GM19351 (cell line): Measurements from ENCODE around the gene LTBP1.
A peak's percentile ranks its signal among the peaks of the same experiment; 100 is the strongest.

Experiments
- ATAC-seq: cut with Tn5 transposase; IDR thresholded peaks from one replicate; pipeline ENCODE4 v1.9.1; 2021; ENCODE audit warnings: mild to moderate bottlenecking, moderate library complexity; ENCODE audit not compliant: unreplicated experiment

LTBP1 gene

DNA sequence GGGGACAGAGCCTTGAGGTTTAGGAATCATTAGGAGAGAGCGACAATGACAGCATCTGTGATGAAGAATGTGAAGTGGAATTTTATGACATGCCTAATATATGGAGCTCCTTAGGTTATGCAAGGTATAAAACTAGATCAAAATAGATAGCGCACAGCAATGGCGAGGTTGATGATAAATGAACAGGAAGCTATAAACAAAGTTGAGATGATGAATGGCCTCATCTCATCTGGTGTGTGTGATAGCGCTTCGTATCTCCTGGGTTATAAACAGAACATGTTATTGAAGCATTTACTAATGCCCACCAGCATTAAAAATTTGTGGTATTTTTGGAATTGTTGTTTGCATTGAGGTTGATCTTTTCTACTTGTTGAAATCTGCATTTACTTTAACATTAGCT is 231.5 kb downstream of the LTBP1 start:
- no peak for ATAC-seq

- no peak for ATAC-seq
Measured at GRCh38 chr2:33180915-33181314, 234.2 kb downstream of the LTBP1 start.

- ATAC-seq: no peak
Measured at GRCh38 chr2:33181466-33181865, 234.7 kb downstream of the LTBP1 start.

DNA sequence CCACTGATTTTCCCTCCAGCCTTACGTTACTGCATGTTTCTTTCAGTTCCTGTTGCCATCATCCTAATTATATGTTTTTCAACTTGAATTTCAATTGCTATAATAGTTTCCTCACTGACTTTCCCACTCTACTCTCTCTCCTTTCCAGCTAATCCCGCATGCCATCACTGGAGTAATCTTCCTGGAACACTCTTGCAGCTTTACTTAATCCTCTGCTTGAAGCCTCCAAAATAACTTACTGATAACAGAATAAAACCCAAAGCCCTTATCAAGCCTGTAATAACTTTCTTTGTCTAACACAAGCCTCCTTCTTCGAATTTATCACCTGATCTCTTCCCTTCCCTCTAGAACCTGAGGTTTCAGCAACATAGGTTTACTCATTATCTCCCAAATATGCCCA is 237.3 kb downstream of the LTBP1 start:
- no peak for ATAC-seq

GRCh38 chr2:33186937-33187336 is 240.2 kb downstream of the LTBP1 start:
- ATAC-seq: no peak

GRCh38 chr2:33188799-33189198 is 242.0 kb downstream of the LTBP1 start:
- no peak for ATAC-seq

DNA sequence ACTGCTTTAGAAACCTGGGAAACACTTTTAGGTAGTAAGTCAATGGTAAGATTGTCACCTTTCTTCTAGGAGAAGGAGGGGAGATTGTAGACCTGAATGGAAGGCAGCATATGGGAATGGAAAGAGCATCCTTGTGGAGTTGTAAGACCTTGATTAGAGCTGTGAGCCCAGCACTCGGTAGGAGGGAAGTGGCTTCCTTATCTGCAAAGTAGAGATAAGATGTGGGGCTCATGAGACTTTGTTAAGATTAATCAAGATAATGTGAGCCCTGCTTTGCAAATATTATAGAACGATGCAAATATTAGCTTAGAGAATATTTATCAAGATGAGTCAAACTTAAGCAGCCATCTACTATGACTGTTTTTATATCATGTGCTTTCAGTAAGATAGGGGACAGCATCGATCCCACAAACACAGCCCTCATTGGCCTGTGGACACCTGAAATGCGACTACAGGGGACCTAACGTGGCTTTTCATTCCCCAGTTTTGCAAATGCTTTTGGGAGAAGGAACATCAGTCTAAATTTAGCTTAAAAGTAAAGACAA is 243.7 kb downstream of the LTBP1 start:
- no peak for ATAC-seq

- ATAC-seq: no peak
Measured at GRCh38 chr2:33195891-33196290, 249.1 kb downstream of the LTBP1 start.

DNA sequence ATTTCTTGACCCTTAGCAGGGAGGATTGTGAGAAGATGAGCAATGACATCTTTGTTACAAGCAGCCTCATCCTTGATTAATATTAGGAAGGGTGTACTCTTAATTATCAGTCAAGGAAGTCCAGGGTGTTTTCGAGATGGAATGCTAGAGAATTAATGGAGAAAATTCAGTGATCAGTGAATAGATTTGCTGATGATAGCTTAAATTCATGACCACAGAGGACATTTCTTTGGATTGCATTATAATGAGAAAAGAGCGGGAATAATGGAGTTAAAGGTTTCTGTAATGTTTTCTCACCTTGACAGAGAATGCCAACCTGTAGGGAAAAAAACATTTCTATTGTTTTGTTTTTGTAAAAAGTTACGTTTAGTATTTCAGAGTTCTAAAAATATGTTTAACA is 249.9 kb downstream of the LTBP1 start:
- no peak for ATAC-seq

GRCh38 chr2:33197198-33197938 is 250.6 kb downstream of the LTBP1 start:
- no peak for ATAC-seq

DNA sequence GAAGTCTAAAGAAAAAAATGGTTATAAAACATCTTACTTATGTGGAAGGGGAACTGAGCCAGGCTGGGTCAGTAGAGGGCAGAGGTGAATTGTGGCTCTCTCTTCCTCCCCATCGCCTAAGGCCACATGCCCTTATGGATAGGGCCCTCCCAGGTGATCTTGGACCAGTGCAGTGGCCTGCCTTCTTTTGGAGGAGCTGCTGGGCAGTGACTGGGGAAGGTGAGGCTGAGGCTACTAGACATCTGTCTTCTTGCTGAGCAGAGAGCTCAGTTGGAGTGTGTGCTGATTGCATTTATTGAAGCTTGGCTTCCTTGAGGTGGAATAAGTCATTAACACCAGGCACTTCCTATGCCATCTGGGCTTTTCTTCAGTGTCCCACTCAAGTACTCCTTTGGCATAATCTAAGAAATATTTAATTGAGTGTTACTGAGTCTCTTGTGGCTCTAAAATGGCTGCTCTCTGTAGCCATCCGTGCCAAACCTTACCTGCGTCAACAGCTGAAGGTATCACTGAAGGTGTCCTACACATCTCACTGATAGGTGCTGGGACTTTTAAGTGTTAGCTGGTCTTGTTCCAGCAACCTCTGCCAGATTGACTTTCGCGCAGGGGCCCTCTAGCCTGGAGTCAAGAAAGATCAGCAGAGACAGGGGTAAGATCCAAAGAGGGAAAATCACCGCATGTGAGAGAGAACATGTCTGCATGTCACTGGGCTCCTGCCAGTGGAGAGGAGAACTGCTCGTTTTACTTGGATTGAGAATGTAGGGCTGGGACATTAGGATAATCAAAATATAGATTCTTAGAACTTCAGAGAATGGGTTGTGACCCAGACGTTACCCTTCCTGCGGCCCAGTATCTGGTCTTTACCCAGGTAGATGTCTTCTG is 256.1 kb downstream of the LTBP1 start:
- no peak for ATAC-seq

GRCh38 chr2:33204945-33205344 is 258.2 kb downstream of the LTBP1 start:
- peak; percentile 46 for ATAC-seq

- ATAC-seq: peak; percentile 88
Measured at GRCh38 chr2:33205693-33206434, 259.1 kb downstream of the LTBP1 start.

DNA sequence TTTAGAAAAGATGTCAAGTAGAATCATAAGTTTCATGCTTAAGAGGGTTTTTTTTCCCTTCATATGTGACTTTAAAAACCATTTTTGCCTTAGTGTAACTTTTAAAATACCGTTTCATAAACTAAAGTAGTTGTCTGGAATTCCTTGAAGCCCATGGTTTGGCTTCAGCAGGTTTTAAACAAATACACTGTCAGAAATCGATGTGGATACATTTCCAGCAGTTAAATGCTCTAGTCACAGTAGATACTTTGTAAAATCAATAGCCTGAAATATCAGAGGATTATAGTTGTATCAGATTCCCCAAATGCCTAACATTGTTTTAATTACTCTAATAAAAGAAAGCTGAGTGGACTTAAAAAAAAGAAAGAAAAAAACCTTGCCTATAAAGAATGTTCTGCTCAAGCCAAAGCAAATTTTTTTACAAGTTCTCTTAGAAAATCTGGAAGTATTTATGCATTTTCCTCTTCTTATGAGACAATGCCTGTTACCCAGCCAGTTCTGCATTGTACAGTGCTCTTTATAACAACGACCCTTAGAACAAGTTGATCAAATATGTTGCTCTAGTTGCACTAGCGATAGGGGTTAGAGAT is 260.5 kb downstream of the LTBP1 start:
- no peak for ATAC-seq

DNA sequence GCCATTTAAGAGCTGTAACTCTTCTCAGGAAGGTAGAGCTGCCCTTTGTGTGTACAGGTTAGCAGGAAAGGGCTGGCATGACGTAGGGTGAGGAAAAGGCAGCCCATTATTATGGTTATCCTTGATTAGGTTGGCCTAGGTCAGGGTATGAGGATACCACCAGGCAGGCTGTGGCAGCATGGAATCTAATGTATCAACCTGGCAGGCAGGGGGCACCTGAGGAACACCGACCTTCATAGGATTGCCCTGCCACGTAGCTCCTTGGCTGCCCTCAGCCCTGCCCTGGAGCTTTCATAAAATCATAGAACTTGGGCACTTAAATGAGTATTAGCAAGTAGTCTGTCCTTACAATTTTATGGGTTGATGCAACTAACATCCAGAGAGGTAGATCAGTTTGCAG is 261.6 kb downstream of the LTBP1 start:
- ATAC-seq: no peak

- no peak for ATAC-seq
Measured at GRCh38 chr2:33209976-33210375, 263.2 kb downstream of the LTBP1 start.

- no peak for ATAC-seq
Measured at GRCh38 chr2:33210626-33211025, 263.9 kb downstream of the LTBP1 start.

DNA sequence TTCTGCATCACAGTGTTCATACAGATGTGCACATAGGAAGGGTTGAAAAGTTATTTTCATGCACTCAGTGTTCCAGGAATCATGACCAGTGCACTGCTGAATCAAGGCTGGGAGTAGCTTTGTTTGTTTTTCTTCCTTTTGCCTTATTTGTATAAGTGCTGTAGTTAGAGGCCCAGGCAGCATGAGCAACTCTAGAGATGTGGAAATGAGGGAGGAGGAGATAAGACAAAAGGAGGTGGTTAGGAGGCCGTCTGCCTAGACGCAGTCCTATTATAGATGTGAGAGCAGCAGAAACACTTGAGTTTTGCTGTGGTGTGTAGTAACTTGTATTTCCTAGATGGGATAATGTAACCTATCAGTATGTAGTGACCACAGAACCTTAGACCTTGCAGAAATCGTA is 265.4 kb downstream of the LTBP1 start:
- no peak for ATAC-seq

DNA sequence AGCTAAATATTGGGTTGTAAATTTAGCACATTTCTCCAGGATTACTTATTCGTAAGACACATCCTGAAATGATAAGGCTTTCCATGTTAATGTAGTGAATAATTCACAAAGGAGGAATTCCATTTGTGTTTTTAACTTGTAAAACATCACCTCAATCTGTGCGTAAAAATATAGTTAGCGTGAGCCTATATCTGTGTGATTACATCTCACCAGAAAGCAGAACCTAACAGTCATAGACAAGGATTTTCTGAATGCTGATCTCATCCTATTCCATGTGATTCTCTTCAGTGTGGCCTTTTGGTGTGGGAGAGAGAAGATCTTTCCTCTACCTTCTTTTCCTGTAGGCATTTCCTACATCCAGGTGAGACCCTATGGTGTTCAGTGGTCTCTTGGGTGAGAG is 266.5 kb downstream of the LTBP1 start:
- no peak for ATAC-seq

DNA sequence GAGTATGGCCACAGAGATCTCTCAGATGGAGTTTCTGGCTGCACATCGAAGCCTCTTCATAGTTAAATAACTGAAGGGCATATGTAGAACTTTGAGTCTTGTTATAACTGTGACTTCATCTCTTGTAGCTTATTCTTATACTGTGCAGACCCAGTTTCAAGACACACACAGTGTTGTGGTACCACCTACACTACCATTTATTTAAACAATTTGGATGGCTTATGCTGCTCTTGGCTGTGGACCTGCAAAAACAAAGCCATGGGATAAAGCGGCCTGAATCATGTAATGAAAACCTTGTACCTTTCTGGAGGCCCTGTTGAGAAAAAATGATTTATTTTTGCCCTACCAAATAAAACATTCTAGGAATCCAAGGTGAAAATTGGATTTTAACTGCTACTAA is 266.9 kb downstream of the LTBP1 start:
- ATAC-seq: no peak

DNA sequence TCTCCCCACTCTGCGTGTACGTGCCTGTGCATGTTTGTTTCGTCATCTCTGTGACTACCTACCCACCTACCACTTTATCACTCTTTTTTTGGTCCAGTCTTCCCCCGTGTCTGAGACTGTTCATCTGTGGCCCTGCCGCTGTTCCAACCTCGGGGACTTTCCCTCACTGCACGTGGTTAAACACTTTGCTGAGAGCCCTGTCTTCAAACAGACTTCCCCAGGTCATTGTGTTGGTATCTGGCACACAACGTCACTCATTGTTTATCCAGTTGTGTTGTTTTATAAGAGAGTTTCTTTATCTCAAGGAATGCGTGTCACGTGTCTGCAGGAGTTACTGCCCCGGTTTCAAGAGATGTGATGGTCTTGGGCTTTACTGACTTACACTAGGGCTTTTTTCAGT is 267.7 kb downstream of the LTBP1 start:
- no peak for ATAC-seq
